Neutrophil (primary cell): ENCODE measurements around the gene COL6A1.

Experiments
- H3K27ac ChIP-seq: fragments of 200-600 bp; sonication (generic); 2 replicates; pipeline ENCODE4 v1.5.1; 2016; ENCODE audit warnings: mild to moderate bottlenecking, moderate library complexity
- H3K27me3 ChIP-seq: fragments of 200-600 bp; sonication (generic); 2 replicates; pipeline ENCODE4 v1.6.0; 2016; ENCODE audit warnings: mild to moderate bottlenecking
- H3K36me3 ChIP-seq: fragments of 200-600 bp; sonication (generic); 2 replicates; pipeline ENCODE4 v1.5.1; 2017
- H3K4me1 ChIP-seq, 2 experiments: fragments of 200-600 bp in 1 of 2; sonication (generic) in 1 of 2; 1 replicate in 1 of 2; 2 replicates in 1 of 2; pipeline versions ENCODE4 v1.5.1 to v1.6.1; 2013 to 2016; ENCODE audit warnings: low read depth in 1 of 2, low read length in 1 of 2, mild to moderate bottlenecking in 1 of 2, moderate library complexity in 1 of 2; ENCODE audit not compliant: control insufficient read depth in 1 of 2, insufficient read depth in 1 of 2
- H3K4me3 ChIP-seq, 2 experiments: fragments of 200-600 bp in 1 of 2; sonication (generic) in 1 of 2; 1 replicate in 1 of 2; 2 replicates in 1 of 2; pipeline ENCODE4 v1.5.1; 2013 to 2016; ENCODE audit warnings: low read depth in 1 of 2, low read length in 1 of 2, mild to moderate bottlenecking in 1 of 2, moderate library complexity in 1 of 2
- H3K9me3 ChIP-seq: fragments of 200-600 bp; sonication (generic); 2 replicates; pipeline ENCODE4 v1.5.1; 2016
- TF ChIP-seq, protein P1 (sequence below): fragments of 200-600 bp; sonication (generic); IDR thresholded peaks from 2 replicates; pipeline ENCODE4 v1.5.1; 2016; ENCODE audit warnings: antibody characterized with exemption

The COL6A1 gene

DNA sequence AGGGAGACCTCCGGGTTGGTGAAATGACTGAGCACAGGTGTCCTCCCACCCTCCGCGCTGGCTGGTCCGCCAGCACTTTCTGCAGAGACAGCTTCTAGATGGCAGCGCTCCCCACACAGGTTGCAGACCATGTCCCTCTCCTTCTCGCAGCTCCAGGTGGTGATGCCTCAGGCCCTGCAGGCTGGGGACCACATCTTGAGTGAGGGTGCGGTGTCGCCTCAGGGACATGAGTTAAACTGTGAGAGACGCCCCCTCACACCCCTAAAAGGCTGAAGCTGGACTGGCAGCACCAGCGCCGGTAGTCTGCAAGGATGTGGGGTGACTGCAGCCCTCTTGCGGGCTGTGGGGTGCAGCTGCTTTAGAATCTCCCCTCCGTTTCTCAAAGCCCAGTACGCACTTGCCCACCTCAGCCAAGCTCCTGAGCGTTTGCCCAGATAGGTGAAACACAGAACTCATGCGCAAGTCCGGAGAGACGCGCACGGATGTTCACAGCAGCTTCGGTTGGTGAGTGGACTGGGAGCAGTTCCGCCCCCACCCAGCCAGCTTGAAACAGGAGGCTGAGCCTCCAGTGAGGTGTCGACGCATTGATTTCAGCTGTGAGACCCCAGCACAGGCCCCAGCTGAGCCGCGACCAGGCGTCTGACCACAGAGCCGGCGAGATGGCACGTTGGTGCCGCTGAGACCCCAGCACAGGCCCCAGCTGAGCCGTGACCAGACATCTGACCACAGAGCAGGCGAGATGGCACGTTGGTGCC lies 28.6 kb downstream of the COL6A1 start:
- Histone ChIP-seq H3K36me3 (no peaks in the 10 kb centered on the region), H3K27me3 (peaks cover 28% of the 10 kb centered on the region), H3K4me3 (no peak overlapping the region), H3K27ac (no peak overlapping the region), H3K4me1 (no peaks in the 10 kb centered on the region), H3K9me3 (no peaks in the 10 kb centered on the region)
- TF ChIP-seq, protein P1, sequence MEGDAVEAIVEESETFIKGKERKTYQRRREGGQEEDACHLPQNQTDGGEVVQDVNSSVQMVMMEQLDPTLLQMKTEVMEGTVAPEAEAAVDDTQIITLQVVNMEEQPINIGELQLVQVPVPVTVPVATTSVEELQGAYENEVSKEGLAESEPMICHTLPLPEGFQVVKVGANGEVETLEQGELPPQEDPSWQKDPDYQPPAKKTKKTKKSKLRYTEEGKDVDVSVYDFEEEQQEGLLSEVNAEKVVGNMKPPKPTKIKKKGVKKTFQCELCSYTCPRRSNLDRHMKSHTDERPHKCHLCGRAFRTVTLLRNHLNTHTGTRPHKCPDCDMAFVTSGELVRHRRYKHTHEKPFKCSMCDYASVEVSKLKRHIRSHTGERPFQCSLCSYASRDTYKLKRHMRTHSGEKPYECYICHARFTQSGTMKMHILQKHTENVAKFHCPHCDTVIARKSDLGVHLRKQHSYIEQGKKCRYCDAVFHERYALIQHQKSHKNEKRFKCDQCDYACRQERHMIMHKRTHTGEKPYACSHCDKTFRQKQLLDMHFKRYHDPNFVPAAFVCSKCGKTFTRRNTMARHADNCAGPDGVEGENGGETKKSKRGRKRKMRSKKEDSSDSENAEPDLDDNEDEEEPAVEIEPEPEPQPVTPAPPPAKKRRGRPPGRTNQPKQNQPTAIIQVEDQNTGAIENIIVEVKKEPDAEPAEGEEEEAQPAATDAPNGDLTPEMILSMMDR: no peak

DNA sequence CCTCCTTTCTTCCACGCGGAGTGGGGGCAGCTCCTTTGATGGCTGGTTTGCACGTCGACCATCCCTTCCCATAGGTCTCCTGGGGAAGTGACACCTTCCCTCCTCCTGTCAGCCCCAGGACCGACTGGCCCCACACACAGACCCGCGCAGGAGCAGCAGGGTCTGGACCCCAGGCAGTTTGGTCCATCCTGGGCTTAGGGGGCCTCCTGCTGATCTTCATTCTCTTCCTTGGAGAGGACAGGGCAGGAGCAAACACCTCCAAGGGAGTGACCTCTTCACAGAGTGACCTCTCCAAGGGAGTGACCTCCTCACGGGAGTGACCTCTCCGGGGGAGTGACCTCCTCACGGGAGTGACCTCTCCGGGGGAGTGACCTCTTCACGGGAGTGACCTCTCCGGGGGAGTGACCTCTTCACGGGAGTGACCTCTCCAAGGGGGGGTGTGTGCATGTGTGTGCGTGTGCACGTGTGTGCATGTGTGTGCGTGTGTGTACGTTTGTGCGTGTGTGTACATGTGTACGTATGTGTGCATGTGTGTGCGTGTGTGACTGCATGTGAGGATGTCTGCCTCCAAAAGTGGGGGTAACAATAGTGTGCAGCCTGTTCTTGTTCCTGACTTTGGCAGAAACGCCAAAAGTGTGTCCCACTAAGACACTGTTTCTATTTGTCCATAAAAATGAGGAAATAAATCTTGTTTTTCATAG lies 29.8 kb downstream of the COL6A1 start:
- Histone ChIP-seq H3K27ac (no peak overlapping the region), H3K27me3 (peaks cover 35% of the 10 kb centered on the region), H3K36me3 (no peaks in the 10 kb centered on the region), H3K9me3 (no peaks in the 10 kb centered on the region), H3K4me1 (no peaks in the 10 kb centered on the region), H3K4me3 (no peak overlapping the region)
- TF ChIP-seq, protein P1: no peak

DNA sequence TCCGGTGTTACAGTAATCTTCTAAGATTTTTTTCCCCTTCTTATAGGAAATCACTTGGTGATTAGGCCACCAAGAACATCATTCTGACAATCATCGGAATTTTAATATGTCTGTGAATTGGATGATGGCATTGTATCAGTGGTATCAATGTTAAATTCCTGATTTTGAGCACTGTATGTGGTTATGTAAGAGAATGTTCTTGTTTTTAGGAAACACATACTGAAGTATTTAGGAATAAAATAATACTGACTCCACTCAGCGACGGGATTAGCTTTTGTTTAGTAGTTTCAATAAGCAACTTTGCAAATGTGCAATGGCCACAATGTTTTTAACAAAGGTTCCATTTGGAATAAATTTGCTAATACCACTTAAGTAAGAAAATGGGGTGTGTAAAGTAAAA lies 30.6 kb downstream of the COL6A1 start:
- H3K4me3 ChIP-seq: no peak overlapping the region
- peaks cover 39% of the 10 kb centered on the region for H3K27me3 ChIP-seq
- H3K9me3 ChIP-seq: no peaks in the 10 kb centered on the region
- H3K27ac ChIP-seq: no peak overlapping the region
- no peaks in the 10 kb centered on the region for H3K4me1 ChIP-seq
- TF ChIP-seq, protein P1: no peak
- H3K36me3 ChIP-seq: no peaks in the 10 kb centered on the region

DNA sequence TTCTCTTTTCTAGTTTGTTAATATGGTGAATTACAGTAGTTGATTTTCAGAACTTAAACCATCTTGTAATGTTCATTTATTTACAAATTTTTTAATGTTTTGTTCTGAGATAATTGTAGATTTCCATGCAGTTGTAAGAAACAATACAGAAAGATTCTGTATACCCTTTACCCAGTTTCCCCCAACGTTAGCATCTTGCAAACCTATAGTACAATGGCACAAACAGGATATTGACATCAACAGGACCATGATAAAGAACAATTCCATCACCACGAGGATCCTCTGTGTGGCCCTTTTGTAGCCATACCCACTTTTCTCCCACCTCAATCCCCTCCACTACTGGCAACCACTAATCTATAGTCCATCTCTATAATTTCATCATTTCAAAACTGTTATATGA lies 33.3 kb downstream of the COL6A1 start:
- Histone ChIP-seq H3K27me3 (peaks cover 58% of the 10 kb centered on the region), H3K4me1 (no peaks in the 10 kb centered on the region), H3K36me3 (no peaks in the 10 kb centered on the region), H3K9me3 (no peaks in the 10 kb centered on the region), H3K27ac (no peak overlapping the region), H3K4me3 (no peak overlapping the region)
- TF ChIP-seq, protein P1: no peak

DNA sequence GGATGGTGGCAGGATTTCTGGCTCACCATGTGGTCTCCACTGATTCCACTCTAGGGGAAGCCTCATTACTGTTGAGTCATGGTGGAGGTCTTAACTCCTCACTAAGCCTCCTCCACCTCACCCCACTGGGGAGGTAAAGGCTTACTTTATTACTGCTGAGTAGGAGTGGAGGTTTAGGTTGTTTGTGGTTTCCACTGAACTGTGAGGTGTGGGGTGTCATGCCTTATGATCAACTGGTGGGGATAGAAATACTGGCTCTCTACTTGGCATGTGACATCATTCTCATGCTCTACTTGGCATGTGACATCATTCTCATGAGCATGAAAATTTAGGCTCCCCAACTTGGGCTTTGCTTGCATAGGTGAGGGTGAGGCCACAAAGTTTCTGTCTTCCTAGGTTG lies 35.6 kb downstream of the COL6A1 start:
- Histone ChIP-seq H3K4me3 (no peak overlapping the region), H3K9me3 (no peaks in the 10 kb centered on the region), H3K27ac (no peak overlapping the region), H3K4me1 (no peaks in the 10 kb centered on the region), H3K27me3 (peaks cover 67% of the 10 kb centered on the region), H3K36me3 (no peaks in the 10 kb centered on the region)
- TF ChIP-seq, protein P1: no peak
